B cell (primary cell): Measurements from ENCODE around the gene MTIF2. TPM values are rescaled to one million over a fixed set of nuclear protein-coding genes. Genes with fewer than 3 reads are reported as not detected.
"Not testable (repeated sequence)": the region's sequence is repeated elsewhere in the genome, so short reads cannot be mapped to it uniquely, and the experiment has no call there.

ENCODE experiments used
- ATAC-seq: fragments of 200-7000 bp; cut with Tn5 transposase; one replicate; pipeline ENCODE4 v1.10.0; 2021; ENCODE audit warnings: low read depth, mild to moderate bottlenecking, moderate number of reproducible peaks, moderate library complexity
- CTCF ChIA-PET: fragments of 350-600 bp; sonication (Branson Sonifier 250); formaldehyde crosslinking; loops from one replicate; lab custom pipeline; 2021; ENCODE audit warnings: antibody characterized with exemption, inconsistent platforms; lab: Charles Lee
- POLR2A ChIA-PET: fragments of 350-600 bp; sonication (Branson Sonifier 250); formaldehyde crosslinking; loops from one replicate; lab custom pipeline; 2021; ENCODE audit warnings: antibody characterized with exemption; lab: Charles Lee
- DNase-seq: peaks from one replicate; pipeline ENCODE4 v3.0.0; 2013
- H2AFZ ChIP-seq: 2 replicates; pipeline ENCODE4 v1.6.1; 2012; ENCODE audit warnings: mild to moderate bottlenecking, low read depth, low read length; ENCODE audit not compliant: insufficient read depth, poor library complexity, severe bottlenecking
- H3K27ac ChIP-seq, 2 donors: 1 replicate in 1 of 2; 2 replicates in 1 of 2; pipeline ENCODE4 v1.5.1; 2012 to 2013; ENCODE audit warnings: low read length in 2 of 2, mild to moderate bottlenecking in 2 of 2, moderate library complexity in 1 of 2
- H3K27me3 ChIP-seq, 4 experiments: fragments of 200-600 bp in 1 of 4; sonication (generic) in 1 of 4; replicated peaks in 1 of 4; 1 replicate in 2 of 4; 2 replicates in 2 of 4; pipeline versions ENCODE4 v1.6.1 to v1.7.0; 2013 to 2016; ENCODE audit warnings: low read length in 3 of 4, mild to moderate bottlenecking in 2 of 4, mixed read lengths in 1 of 4, moderate library complexity in 1 of 4; ENCODE audit not compliant: insufficient read depth in 4 of 4, control insufficient read depth in 3 of 4; ENCODE audit errors: control extremely low read depth in 1 of 4
- H3K36me3 ChIP-seq, 2 experiments: replicated peaks in 1 of 2; 1 replicate in 1 of 2; 2 replicates in 1 of 2; pipeline versions ENCODE4 v1.6.1 to v1.7.1; 2013; ENCODE audit warnings: low read length in 1 of 2; ENCODE audit not compliant: insufficient read depth in 2 of 2, control insufficient read depth in 1 of 2; ENCODE audit errors: control extremely low read depth in 1 of 2, extremely low read depth in 1 of 2
- H3K4me1 ChIP-seq, 2 donors: fragments of 200-600 bp in 1 of 2; sonication (generic) in 1 of 2; 1 replicate in 1 of 2; 2 replicates in 1 of 2; pipeline versions ENCODE4 v1.5.1 to v1.6.1; 2013 to 2017; ENCODE audit warnings: low read length in 2 of 2; ENCODE audit not compliant: control insufficient read depth in 2 of 2, insufficient read depth in 2 of 2
- H3K4me2 ChIP-seq: replicated peaks from 2 replicates; pipeline ENCODE3; 2012; ENCODE audit warnings: mild to moderate bottlenecking, low read depth, low read length; ENCODE audit not compliant: poor library complexity, severe bottlenecking
- H3K4me3 ChIP-seq, 5 experiments: fragments of 200-600 bp in 1 of 5; sonication (generic) in 1 of 5; 1 replicate in 3 of 5; 2 replicates in 2 of 5; pipeline versions ENCODE4 v1.5.1 to v1.7.0; 2011 to 2016; ENCODE audit warnings: low read length in 4 of 5, mild to moderate bottlenecking in 4 of 5, low read depth in 2 of 5, control low read depth in 1 of 5, moderate library complexity in 1 of 5; ENCODE audit not compliant: insufficient read depth in 1 of 5; ENCODE audit errors: control extremely low read depth in 1 of 5, extremely low read depth in 1 of 5
- H3K79me2 ChIP-seq: fragments of 200-600 bp; sonication (generic); one replicate; pipeline ENCODE4 v1.6.0; 2016; ENCODE audit warnings: low read length; ENCODE audit not compliant: control insufficient read depth, insufficient read depth
- H3K9ac ChIP-seq: fragments of 200-600 bp; sonication (generic); 2 replicates; pipeline ENCODE4 v1.6.1; 2017; ENCODE audit warnings: mild to moderate bottlenecking, low read length, moderate library complexity
- H3K9me3 ChIP-seq, 3 donors: one replicate each; pipeline versions ENCODE4 v1.6.1 to v1.7.1; 2013; ENCODE audit warnings: low read length in 2 of 3; ENCODE audit not compliant: control insufficient read depth in 2 of 3, insufficient read depth in 1 of 3; ENCODE audit errors: control extremely low read depth in 1 of 3
- H4K20me1 ChIP-seq: 2 replicates; pipeline ENCODE4 v1.6.0; 2012; ENCODE audit warnings: mild to moderate bottlenecking, low read length; ENCODE audit not compliant: insufficient read depth, control insufficient read depth, poor library complexity, severe bottlenecking
- H3K27ac Mint-ChIP-seq: one replicate; pipeline ENCODE4 v1.8.0; 2021; ENCODE audit warnings: mixed read lengths
- H3K27me3 Mint-ChIP-seq: one replicate; pipeline ENCODE4 v1.8.0; 2021; ENCODE audit warnings: mixed read lengths
- H3K4me1 Mint-ChIP-seq: one replicate; pipeline ENCODE4 v1.8.0; 2021; ENCODE audit warnings: mixed read lengths
- H3K4me3 Mint-ChIP-seq: one replicate; pipeline ENCODE4 v1.8.0; 2021; ENCODE audit warnings: mixed read lengths
- H3K9me3 Mint-ChIP-seq: one replicate; pipeline ENCODE4 v1.8.0; 2022; ENCODE audit warnings: mixed read lengths; ENCODE audit not compliant: insufficient read depth
- CTCF ChIP-seq: fragments of 200-600 bp; IDR thresholded peaks from one replicate; pipeline ENCODE4 v1.8.0; 2022; ENCODE audit warnings: antibody characterized with exemption, mild to moderate bottlenecking
- EZH2 ChIP-seq: IDR thresholded peaks from 2 replicates; pipeline ENCODE4 v1.6.1; 2012; ENCODE audit warnings: borderline replicate concordance, low read depth, mild to moderate bottlenecking, moderate library complexity, low read length; ENCODE audit not compliant: insufficient read depth, poor library complexity, severe bottlenecking
- WGBS: methylation state at CpG from one replicate; pipeline ENCODE4 v1.1.5; 2013; ENCODE audit warnings: missing lambda C conversion rate; ENCODE audit not compliant: insufficient coverage; 5-methylcytosine and 5-hydroxymethylcytosine counted together
- intact Hi-C: fragments of 100-400 bp; cut with micrococcal nuclease; formaldehyde crosslinking; loops from one replicate; pipeline ENCODE4 v1.10.0; 2022
- polyA plus RNA-seq: library from polyadenylated mRNA; depleted of rRNA; stranded (reverse); fragments of >200 nt; gene quantifications from 2 replicates; pipeline ENCODE4 v1.2.3, GENCODE V29; 2012
- total RNA-seq, 2 donors: library from RNA; stranded (reverse); fragments of 120-200 nt in 1 of 2; gene quantifications; 1 replicate in 1 of 2; 2 replicates in 1 of 2; pipeline versions ENCODE4 v1.2.3 to v1.2.4, GENCODE V29; 2013 to 2022

The MTIF2 gene
- total and polyA plus RNA-seq, 2 donors (not counting 1 experiment from before 2014, with no cell fraction given), result 12.9 to 36.7 TPM

GRCh38 chr2:55282110-55282917, 13.3 kb upstream of the MTIF2 start:
- Histone ChIP-seq H3K4me2 (peak overlapping the region; percentile 73), H3K79me2 (peaks cover 7% of the 10 kb centered on the region), H3K4me3 (peak overlapping the region; percentile 76 to 92 (median 87)), H4K20me1 (no peaks in the 10 kb centered on the region), H3K36me3 (no peaks in the 10 kb centered on the region), H3K27me3 (no peaks in the 10 kb centered on the region), H2AFZ (peak overlapping the region; percentile 98), H3K27ac (peak overlapping the region; percentile 82 to 89), H3K4me1 (peaks cover 11 to 18% of the 10 kb centered on the region in 2 donors), H3K9ac (peak overlapping the region; percentile 75), H3K9me3 (no peaks in the 10 kb centered on the region)
- Mint-ChIP-seq H3K27me3 (no peaks in the 10 kb centered on the region), H3K9me3 (no peaks in the 10 kb centered on the region), H3K4me1 (peaks cover 24% of the 10 kb centered on the region), H3K27ac (peak overlapping the region; percentile 99), H3K4me3 (peak overlapping the region; percentile 93)
- intact Hi-C loops, result loop anchor here (1.0 to 5.0 kb wide), 9 partner anchors 13 to 952 kb away; partner anchors contain the start of genes CFAP36, CLHC1, EML6 and MTIF2
- under 1% methylated on average over 59 of the region's 60 CpGs for WGBS
- POLR2A ChIA-PET, result interaction anchor here (1.0 kb wide), 1 partner anchor 50 kb away, joined by 4 read pairs; the partner anchor contains the start of genes CLHC1 and RPS27A
- peak; percentile 99 for ATAC-seq
- DNase-seq, result peak; percentile 91
- CTCF ChIA-PET, result no interaction called here
- TF ChIP-seq EZH2, result no peak
- no peak for TF ChIP-seq CTCF

DNA sequence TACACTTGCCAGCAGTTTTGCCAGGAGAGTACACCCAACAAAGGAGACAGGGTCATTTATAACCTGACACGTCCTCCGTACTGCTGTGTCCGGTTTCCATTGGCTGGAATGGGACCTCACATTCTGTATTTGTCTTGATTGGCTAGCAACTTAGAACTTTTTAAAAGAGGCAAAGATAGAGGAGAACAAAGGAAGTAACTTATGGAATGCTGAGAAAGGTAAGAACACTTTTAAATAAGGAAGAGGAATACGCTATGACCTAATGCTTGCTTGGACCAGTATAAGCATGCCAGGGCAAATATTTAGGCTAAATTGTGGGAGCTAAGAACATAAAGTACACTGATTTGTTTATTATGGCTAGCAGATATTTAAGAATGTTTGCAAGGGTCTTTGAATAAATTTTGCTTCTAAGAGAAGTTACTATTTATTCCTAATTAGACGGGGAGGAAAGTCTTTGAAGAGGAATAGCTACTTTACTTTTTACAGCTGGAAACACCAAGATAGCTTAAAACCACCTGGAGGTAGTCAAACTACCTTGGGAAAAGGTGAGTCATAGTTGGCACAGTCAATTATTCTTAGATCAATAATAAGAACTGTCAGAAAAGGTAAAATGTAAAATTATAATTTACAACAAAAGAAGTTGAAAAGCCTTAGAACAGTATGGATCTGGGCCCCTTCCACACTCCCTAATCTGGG, 12.0 kb upstream of the MTIF2 start:
- H2AFZ ChIP-seq, result peak overlapping the region; percentile 98
- H3K27me3 Mint-ChIP-seq, H3K36me3 ChIP-seq, H3K9me3 Mint-ChIP-seq, H4K20me1 ChIP-seq, POLR2A ChIA-PET, H3K4me3 ChIP-seq, H3K27me3 ChIP-seq, ATAC-seq, H3K79me2 ChIP-seq, CTCF ChIA-PET, H3K9me3 ChIP-seq, DNase-seq, H3K9ac ChIP-seq: not testable (repeated sequence)
- WGBS, result 100% methylated on average over 3 of the region's 5 CpGs
- Mint-ChIP-seq H3K4me3 (peak overlapping the region; percentile 69), H3K4me1 (peaks cover 24% of the 10 kb centered on the region), H3K27ac (peak overlapping the region; percentile 56)
- H3K4me2 ChIP-seq, result peak overlapping the region; percentile 73
- intact Hi-C loops, result loop anchor here (5.0 kb wide), 1 partner anchor 151 kb away; no protein-coding TSS in a partner anchor
- H3K4me1 ChIP-seq, result peaks cover 11 to 18% of the 10 kb centered on the region in 2 donors
- peak overlapping the region in 1 of 2 donors; percentile 89 for H3K27ac ChIP-seq

GRCh38 chr2:55279859-55280424, 10.9 kb upstream of the MTIF2 start:
- H2AFZ ChIP-seq, H3K27ac Mint-ChIP-seq, H3K4me3 Mint-ChIP-seq, H3K79me2 ChIP-seq, ATAC-seq, POLR2A ChIA-PET, H3K27me3 Mint-ChIP-seq, H3K36me3 ChIP-seq, H3K9me3 Mint-ChIP-seq, DNase-seq, H3K27ac ChIP-seq, H3K27me3 ChIP-seq, H3K9me3 ChIP-seq, H3K4me2 ChIP-seq, H3K9ac ChIP-seq, H4K20me1 ChIP-seq, H3K4me3 ChIP-seq, CTCF ChIA-PET: not testable (repeated sequence)
- H3K4me1 Mint-ChIP-seq, result peaks cover 19% of the 10 kb centered on the region
- WGBS, result 95% methylated on average over 6 of the region's 7 CpGs
- intact Hi-C loops, result loop anchor here (5.0 kb wide), 1 partner anchor 152 kb away; no protein-coding TSS in a partner anchor
- peaks cover 11 to 18% of the 10 kb centered on the region in 2 donors for H3K4me1 ChIP-seq
